ENCODE measurements around the gene ISLR. TPM values are rescaled to one million over a fixed set of nuclear protein-coding genes. Genes with fewer than 3 reads are reported as not detected.

ISLR gene
- total and polyA plus RNA-seq, 2 of the 8 experiments (the other 6 are each of a cell fraction or from before 2014, with no cell fraction given), result 0.29 to 0.35 TPM

DNA sequence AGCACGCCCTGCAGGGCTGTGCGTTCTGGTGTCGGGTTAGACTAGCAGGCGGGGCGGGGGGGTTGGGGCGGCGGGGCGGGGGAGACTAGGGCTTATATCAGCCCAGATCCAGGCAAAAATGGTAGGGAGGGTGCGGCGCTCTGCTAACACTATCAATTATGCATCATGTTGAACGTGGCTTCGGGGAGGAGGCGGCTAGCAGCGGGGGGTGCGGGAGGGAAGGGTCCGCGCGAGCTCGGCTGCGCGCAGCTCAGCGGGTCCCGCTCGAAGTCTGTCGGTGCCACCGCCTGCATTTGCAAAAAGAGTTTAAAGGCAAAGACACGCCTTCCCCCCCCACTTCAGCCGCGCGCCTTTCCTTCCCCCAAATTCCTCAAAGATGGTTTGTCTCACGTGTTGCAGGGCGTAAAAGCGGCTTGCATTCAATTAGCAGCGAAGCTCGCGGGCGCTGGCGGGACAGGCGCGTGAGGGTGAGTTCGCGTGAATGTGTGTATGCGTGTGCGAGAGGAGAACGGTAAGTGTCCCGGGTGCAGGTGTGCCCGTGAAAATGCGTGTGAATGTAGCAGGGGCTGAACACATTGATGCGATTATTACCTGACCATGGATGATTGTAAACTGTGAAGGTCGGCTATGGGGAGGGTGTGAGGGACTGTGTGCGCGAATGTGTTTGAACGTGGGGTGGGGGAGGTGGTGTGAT, 43.2 kb upstream of the ISLR start, which contains the start of gene ISLR2 (continued):
- TF ChIP-seq KDM5A (IDR thresholded peaks at IDR 0.05; ENCODE audit: low read length), result no peak
- TF ChIP-seq KDM1A (IDR thresholded peaks at IDR 0.05; ENCODE audit: borderline replicate concordance, low read length), result no peak
- TF ChIP-seq CHD1 (IDR thresholded peaks at IDR 0.05; ENCODE audit: low read depth, low read length), result no peak
- TF ChIP-seq HDAC6 (IDR thresholded peaks at IDR 0.05; ENCODE audit: low read depth, low read length), result no peak
- TF ChIP-seq SUZ12 (IDR thresholded peaks at IDR 0.05; ENCODE audit: low read length), result peak; percentile 15; the same call in 1 of the 2 replicates
- TF ChIP-seq MAFK (IDR thresholded peaks at IDR 0.05; ENCODE audit: low read depth, low read length), result no peak
- TF ChIP-seq, protein P1, sequence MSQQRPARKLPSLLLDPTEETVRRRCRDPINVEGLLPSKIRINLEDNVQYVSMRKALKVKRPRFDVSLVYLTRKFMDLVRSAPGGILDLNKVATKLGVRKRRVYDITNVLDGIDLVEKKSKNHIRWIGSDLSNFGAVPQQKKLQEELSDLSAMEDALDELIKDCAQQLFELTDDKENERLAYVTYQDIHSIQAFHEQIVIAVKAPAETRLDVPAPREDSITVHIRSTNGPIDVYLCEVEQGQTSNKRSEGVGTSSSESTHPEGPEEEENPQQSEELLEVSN (IDR thresholded peaks at IDR 0.05), result peak; percentile 80
- 0 out of 2 replicates have a peak, but pooled peaks have one; percentile 6 for TF ChIP-seq TEAD4 (IDR thresholded peaks at IDR 0.05; ENCODE audit: low read depth, low read length)
- TF ChIP-seq BCL11A (IDR thresholded peaks at IDR 0.05; ENCODE audit: low read depth in 2 of 2, low read length in 2 of 2), result no peak
- TF ChIP-seq, protein P2, sequence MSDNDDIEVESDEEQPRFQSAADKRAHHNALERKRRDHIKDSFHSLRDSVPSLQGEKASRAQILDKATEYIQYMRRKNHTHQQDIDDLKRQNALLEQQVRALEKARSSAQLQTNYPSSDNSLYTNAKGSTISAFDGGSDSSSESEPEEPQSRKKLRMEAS (IDR thresholded peaks at IDR 0.05), result peak; percentile 67
- TF ChIP-seq FOSL1 (IDR thresholded peaks at IDR 0.05; ENCODE audit: insufficient read depth, low read depth, low read length), result no peak
- TF ChIP-seq TAF7 (optimal IDR thresholded peaks at IDR 0.05; ENCODE audit: borderline replicate concordance, low read depth, low read length), result peak; percentile 1
- no peak for TF ChIP-seq POLR2AphosphoS5 (IDR thresholded peaks at IDR 0.05; ENCODE audit: low read depth, low read length)
- TF ChIP-seq EGR1 (IDR thresholded peaks at IDR 0.05; ENCODE audit: borderline replicate concordance, low read depth, low read length), result no peak
- TF ChIP-seq, protein P3, sequence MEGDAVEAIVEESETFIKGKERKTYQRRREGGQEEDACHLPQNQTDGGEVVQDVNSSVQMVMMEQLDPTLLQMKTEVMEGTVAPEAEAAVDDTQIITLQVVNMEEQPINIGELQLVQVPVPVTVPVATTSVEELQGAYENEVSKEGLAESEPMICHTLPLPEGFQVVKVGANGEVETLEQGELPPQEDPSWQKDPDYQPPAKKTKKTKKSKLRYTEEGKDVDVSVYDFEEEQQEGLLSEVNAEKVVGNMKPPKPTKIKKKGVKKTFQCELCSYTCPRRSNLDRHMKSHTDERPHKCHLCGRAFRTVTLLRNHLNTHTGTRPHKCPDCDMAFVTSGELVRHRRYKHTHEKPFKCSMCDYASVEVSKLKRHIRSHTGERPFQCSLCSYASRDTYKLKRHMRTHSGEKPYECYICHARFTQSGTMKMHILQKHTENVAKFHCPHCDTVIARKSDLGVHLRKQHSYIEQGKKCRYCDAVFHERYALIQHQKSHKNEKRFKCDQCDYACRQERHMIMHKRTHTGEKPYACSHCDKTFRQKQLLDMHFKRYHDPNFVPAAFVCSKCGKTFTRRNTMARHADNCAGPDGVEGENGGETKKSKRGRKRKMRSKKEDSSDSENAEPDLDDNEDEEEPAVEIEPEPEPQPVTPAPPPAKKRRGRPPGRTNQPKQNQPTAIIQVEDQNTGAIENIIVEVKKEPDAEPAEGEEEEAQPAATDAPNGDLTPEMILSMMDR (IDR thresholded peaks at IDR 0.05; ENCODE audit: control extremely low read depth in 1 of 3, insufficient read depth in 1 of 3, low read depth in 1 of 3, low read length in 3 of 3), result no peak
- TF ChIP-seq SIRT6 (IDR thresholded peaks at IDR 0.05; ENCODE audit: low read length), result no peak
- TF ChIP-seq JUND (IDR thresholded peaks at IDR 0.05; ENCODE audit: low read length), result no peak
- TF ChIP-seq GTF2F1 (IDR thresholded peaks at IDR 0.05; ENCODE audit: borderline replicate concordance, low read depth, low read length), result no peak
- TF ChIP-seq SRF (IDR thresholded peaks at IDR 0.05; ENCODE audit: low read depth, low read length), result no peak
- no peak for TF ChIP-seq HDAC2 (IDR thresholded peaks at IDR 0.05; ENCODE audit: borderline replicate concordance in 1 of 2, low read depth in 2 of 2, low read length in 2 of 2)
- TF ChIP-seq CTBP2 (IDR thresholded peaks at IDR 0.05; ENCODE audit: borderline replicate concordance, insufficient read depth, insufficient read length, low read length), result no peak

All from H1 (cell line).